Brain pericyte (primary cell): ENCODE measurements around the gene USP32.

Experiments used
- DNase-seq: peaks from one replicate; pipeline ENCODE4 v3.0.0-alpha.2; 2012; ENCODE audit warnings: low read depth, low spot score

The USP32 gene

GRCh38 chr17:60301649-60302048 is 90.3 kb downstream of the USP32 start:
- no peak for DNase-seq

DNA sequence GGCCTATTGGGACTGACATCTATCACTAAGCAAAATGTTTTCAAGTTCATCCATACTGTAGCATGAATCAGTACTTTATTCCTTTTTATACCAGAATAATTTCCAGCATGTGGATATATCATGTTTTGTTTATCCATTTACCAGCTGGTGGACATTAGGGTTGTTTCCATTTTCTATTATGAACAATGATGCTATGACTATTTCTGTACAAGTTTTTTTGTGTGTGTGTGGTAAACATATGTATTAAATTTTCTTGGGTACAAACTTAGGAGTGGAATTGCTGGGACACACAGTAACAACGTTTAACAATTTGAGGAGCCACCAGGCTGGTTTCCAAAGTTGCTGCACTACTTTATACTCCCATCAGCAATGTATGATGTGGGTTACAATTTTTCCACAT is 91.0 kb downstream of the USP32 start:
- DNase-seq, result no peak

DNA sequence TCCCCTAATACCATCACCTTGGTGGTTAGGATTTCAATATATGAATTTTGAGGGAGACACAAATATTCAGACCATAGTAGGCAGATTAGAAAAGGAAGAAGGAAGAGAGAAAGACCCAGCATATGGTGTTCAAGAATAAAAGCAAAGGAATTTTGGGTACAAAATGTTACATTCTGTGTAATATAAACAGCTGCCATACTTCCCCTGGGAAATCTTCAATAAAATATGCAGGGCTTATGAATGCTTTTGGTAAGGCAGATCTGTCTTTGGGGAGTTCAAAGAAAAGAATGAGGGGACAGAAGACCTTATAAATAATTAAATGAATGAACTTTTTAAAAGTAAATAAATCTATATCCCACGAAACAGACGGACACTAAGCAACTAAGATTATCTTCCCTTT is 91.9 kb downstream of the USP32 start:
- DNase-seq, result no peak

GRCh38 chr17:60297760-60298401 is 94.1 kb downstream of the USP32 start:
- DNase-seq, result no peak

DNA sequence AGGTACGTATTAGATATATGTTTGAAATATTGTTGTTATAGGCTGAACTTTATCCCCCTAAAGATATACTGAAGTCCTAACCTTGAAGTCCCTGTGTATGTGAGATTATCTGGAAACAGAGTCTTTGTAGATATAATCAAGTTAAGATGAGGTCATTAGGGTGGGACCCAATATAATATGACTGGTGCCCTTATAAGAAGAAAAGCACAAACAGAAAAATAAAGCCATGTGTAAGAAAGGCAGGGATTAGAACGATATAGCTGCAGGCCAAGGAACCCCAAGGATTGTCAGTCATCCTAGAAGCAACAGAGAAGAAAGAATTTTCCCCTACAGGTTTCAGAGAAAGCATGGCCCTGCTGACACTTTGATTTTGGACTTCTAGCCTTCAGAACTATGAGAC is 95.8 kb downstream of the USP32 start:
- no peak for DNase-seq

DNA sequence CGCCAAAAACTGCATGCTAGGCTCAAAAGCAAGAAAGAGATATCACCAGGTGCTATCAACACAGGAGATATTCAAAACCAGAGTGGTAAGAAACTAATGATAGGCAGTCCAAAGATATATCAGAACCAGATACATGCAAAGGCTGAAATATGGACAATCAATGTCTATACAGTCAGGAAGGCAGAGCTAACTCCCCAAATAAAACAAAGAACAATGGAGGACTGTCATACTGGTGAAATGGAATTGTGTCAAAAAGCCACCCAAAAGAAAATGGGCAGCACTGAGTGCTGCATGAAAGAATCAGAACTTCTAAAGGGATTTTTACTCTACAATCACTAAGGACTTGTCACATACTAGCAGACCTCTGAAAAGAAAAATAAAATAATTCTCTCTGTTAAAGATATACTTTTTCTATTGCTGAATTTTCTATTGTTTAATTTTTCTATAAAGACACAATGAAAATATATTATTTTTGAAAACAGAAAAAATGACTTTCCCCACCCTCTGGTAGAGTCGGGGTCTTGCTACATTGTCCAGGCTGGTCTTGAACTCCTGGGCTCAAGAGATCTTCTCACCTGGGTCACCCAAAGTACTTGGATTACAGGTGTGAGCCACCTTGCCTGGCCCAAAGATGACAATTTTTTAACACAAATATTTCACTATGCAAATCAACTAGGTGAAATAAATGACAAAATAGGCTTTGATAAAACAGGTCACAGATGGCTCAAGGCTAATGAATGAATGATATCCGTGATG is 98.2 kb downstream of the USP32 start:
- no peak for DNase-seq

DNA sequence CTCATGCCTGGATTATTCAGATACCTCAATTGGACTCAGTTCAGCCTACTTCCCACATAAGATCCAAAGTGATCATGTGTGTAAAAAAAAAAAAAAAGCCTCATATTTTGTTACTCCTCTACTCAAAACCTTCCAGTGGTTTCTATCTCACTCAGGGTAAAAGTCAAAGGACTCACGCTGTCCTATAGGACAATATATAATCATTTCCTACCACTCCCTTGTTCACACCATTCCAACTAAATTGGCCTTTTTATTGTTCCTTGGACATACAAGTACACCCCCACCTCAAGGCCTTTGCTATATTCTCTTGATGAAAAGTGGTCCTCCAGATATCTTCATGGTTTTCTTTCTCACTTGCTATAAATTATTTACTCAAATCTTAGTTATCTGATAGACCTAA is 99.2 kb downstream of the USP32 start:
- DNase-seq, result no peak

DNA sequence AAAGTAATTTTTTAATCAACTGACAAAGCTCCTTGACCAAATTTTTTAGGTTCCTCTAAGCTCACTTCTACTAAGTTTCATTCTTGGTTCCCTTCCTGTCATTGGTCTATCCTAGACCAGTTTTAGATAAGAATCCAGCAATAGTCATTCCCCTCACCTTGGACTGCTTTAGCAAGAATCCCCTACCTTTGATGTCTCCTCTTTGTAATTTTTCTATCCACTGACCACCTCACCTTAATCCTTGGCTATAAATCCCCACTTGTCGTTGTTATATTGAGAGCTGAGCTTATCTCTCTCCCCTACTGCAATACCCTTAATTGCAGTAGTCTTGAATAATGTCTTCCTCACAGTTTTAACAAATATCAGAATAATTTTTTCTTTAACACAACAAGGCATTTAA is 107.2 kb downstream of the USP32 start:
- no peak for DNase-seq

GRCh38 chr17:60283816-60284215 is 108.1 kb downstream of the USP32 start:
- DNase-seq, result no peak

- no peak for DNase-seq
Observed at GRCh38 chr17:60280673-60281072, 111.3 kb downstream of the USP32 start.

- DNase-seq, result no peak
Observed at GRCh38 chr17:60278237-60278636, 113.7 kb downstream of the USP32 start.

DNA sequence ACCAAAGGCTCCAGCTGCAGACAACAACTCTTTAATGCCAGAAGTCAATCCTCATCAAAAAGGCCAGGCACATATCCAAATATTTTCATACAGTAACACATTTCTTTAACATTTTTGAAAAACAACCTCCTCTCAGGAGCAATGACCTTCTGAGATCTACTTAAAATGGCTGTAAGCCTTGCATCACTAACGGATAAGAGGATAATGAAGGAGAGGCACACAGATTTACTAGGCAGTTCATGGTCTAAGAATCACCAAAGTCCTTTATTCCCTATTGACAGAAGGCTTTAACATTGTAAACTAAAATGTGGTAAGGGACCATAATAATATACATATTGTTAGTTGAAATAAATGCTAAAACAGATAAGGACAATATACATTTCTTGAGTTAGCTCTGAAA is 114.7 kb downstream of the USP32 start:
- DNase-seq, result no peak

DNA sequence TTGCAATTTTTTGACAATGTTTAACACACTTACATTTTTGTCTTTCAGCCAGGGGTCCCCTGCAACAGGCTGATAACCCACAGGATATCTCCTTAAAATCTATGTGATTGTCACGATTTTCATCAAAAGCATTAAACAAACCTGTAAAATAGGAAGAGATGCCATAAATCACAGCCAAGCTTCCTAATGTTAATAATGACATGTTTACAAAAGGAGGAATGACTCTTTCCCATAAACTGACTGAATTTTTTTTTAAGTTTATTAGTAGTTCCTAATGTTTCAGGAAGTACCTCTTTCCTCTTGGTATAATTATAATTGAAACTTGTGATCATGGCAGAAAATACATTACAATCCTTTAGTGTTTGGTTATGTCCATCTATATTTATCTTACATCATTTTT is 122.5 kb downstream of the USP32 start:
- no peak for DNase-seq

GRCh38 chr17:60260540-60260939 is 131.4 kb downstream of the USP32 start:
- DNase-seq, result no peak

DNA sequence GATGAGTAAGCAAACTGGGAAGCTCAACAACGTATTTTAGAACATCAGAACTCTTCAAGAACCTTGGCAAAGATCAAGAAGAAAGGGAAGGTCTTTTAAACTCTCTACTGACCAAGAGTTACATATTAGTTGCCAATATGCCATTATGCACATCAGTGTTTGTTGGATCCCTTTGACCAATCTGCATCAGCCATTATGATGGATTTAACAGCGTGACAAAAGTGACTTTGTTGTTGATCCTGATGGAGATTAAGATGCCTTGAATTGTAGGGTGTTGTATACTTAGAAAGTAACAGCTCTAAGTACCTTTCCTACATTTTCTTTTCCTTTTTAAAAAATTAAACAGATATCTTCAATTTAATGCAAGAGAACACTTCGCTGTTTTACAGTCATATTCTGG is 133.6 kb downstream of the USP32 start:
- no peak for DNase-seq

DNA sequence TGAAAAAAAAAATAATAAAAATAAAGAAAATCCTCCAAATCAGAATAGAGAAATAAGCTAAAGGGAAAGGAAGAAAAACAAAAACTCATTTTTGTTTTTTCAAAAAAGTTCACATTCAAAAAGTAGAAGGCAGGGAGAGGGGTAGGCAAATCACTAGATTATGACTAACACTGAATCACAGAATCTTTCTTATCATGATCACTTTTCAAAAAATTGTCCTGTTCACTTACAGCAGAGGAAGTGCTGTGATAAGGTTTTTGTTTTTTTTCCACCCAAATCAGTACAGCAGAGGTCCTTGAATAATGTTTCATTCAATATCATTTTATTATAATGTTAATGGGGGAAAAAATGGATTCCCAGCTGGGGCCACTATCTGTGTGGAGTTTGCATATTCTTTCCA is 135.8 kb downstream of the USP32 start:
- no peak for DNase-seq

GRCh38 chr17:60253048-60253447 is 138.9 kb downstream of the USP32 start:
- DNase-seq, result no peak

DNA sequence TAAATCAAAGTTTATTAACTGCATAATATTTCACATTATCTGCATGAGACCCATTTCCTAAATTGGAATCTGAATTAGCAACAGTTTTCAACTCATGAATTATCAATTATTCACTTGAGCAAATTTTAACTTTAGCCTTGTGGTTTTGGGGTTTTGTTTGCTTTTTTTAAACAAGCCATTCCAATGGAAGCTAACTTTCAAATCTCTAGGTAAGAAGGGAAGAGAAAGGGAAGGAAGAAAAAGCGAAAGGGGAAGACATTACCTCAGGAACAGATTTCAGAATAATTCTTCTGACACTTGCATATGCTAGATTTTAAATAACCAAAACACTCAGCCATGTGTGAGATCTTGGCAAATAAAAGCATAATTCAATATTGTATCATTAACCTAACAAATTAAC is 139.5 kb downstream of the USP32 start:
- DNase-seq, result no peak

DNA sequence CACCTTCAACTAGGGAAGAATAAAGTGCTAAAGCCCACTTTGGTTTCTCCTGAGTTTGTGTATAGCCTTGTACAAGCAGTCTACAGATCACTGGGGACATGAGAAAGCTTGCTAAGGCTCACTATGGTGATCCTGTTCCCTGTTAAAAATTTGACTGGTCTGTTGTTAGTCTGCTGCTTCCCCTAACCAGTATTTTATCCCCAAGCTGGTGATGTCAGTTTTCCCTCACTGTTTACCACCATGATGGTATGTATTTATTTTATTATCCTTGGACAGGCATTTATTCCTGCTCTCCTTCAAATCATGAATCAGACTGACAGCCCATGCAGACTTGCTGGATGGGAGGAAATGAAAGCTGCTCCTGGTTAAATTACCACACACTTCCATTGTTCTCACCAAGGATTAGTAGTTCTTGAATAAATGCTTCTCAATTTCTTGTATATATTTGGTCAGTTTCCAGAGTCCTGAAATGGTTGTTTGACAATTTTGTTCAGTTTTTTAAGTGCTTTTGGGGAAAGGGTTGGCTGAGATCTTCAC is 142.6 kb downstream of the USP32 start:
- DNase-seq, result no peak

- no peak for DNase-seq
Observed at GRCh38 chr17:60248618-60249289, 143.2 kb downstream of the USP32 start.

GRCh38 chr17:60247836-60248461 is 144.0 kb downstream of the USP32 start:
- no peak for DNase-seq

GRCh38 chr17:60244656-60245055 is 147.3 kb downstream of the USP32 start:
- no peak for DNase-seq
